ENCODE measurements around the gene LY86.
A peak's percentile ranks its signal among the peaks of the same experiment; 100 is the strongest.

Gene LY86

GRCh38 chr6:6629402-6629801 is 40.9 kb downstream of the LY86 start:
- Histone ChIP-seq H3K9me3 (ENCODE audit: control extremely low read depth in 1 of 5, control insufficient read depth in 4 of 5, insufficient read depth in 2 of 5, low read depth in 1 of 5, low read length in 4 of 5) (no peaks in the 10 kb centered on the region), H3K27ac (ENCODE audit: insufficient read depth in 1 of 2, low read depth in 1 of 2, low read length in 2 of 2, poor library complexity in 1 of 2, severe bottlenecking in 2 of 2) (no peak overlapping the region), H3K4me3 (ENCODE audit: control insufficient read depth in 1 of 7, extremely low read depth in 1 of 7, insufficient read depth in 4 of 7, low read depth in 2 of 7, low read length in 6 of 7) (no peak overlapping the region), H3K36me3 (ENCODE audit: control insufficient read depth in 4 of 4, insufficient read depth in 4 of 4, low read length in 3 of 4) (peaks cover 0 to 5% (median 0%) of the 10 kb centered on the region in 4 experiments), H3K4me1 (ENCODE audit: control extremely low read depth in 1 of 4, control insufficient read depth in 4 of 4, insufficient read depth in 4 of 4, low read length in 3 of 4) (peaks cover 0 to 22% (median 3%) of the 10 kb centered on the region in 4 experiments), H3K27me3 (replicated peaks in 2 of 5; ENCODE audit: control insufficient read depth in 4 of 5, insufficient read depth in 5 of 5, low read length in 4 of 5) (no peaks in the 10 kb centered on the region)
- WGBS (ENCODE audit: insufficient coverage) = 94% methylated on average over 2 of the region's 2 CpGs
- peak in 1 of 3 donors; percentile 34 for DNase-seq
- ChIA-PET CTCF (interaction anchor here (0.5 to 3.0 kb wide), 2 partner anchors 10 to 53 kb away, joined by 3 to 8 read pairs; no protein-coding TSS in a partner anchor), POLR2A (no interaction called here)

DNA sequence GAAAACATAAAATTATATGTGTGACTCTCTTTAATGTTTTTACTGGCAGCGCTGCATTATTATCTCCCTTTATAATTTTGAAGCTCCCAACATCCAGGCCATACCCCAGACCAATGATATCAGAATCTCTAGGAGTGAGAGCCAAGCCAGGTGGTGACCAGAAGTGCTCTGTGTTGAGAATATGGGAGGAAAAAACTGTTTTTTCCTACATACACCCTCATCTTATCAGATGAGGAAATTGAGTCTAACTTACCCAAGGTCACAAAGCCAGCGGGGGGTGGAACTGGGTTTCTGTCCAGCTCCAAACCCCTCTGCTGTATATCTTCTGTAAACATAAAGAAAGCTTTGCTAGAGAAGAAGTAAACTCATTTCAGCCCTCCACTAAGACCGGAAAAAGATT is 42.5 kb downstream of the LY86 start:
- H3K9me3 ChIP-seq (ENCODE audit: control extremely low read depth in 1 of 5, control insufficient read depth in 4 of 5, insufficient read depth in 2 of 5, low read depth in 1 of 5, low read length in 4 of 5) = no peaks in the 10 kb centered on the region
- CTCF ChIA-PET = interaction anchor here (3.0 kb wide), 1 partner anchor 11 kb away, joined by 8 read pairs; no protein-coding TSS in a partner anchor
- POLR2A ChIA-PET = no interaction called here
- DNase-seq = no peak
- no peak overlapping the region for H3K4me3 ChIP-seq (ENCODE audit: control insufficient read depth in 1 of 7, extremely low read depth in 1 of 7, insufficient read depth in 4 of 7, low read depth in 2 of 7, low read length in 6 of 7)
- peaks cover 0 to 5% (median 0%) of the 10 kb centered on the region in 4 experiments for H3K36me3 ChIP-seq (ENCODE audit: control insufficient read depth in 4 of 4, insufficient read depth in 4 of 4, low read length in 3 of 4)
- no peaks in the 10 kb centered on the region for H3K27me3 ChIP-seq (replicated peaks in 2 of 5; ENCODE audit: control insufficient read depth in 4 of 5, insufficient read depth in 5 of 5, low read length in 4 of 5)
- H3K27ac ChIP-seq (ENCODE audit: insufficient read depth in 1 of 2, low read depth in 1 of 2, low read length in 2 of 2, poor library complexity in 1 of 2, severe bottlenecking in 2 of 2) = no peak overlapping the region
- H3K4me1 ChIP-seq (ENCODE audit: control extremely low read depth in 1 of 4, control insufficient read depth in 4 of 4, insufficient read depth in 4 of 4, low read length in 3 of 4) = peaks cover 0 to 38% (median 8%) of the 10 kb centered on the region in 4 experiments
- WGBS (ENCODE audit: insufficient coverage) = no CpG with 5 or more reads among the region's 3 CpGs

- ChIA-PET CTCF (interaction anchor here (3.0 kb wide), 1 partner anchor 12 kb away, joined by 8 read pairs; no protein-coding TSS in a partner anchor), POLR2A (no interaction called here)
- Histone ChIP-seq H3K36me3 (ENCODE audit: control insufficient read depth in 4 of 4, insufficient read depth in 4 of 4, low read length in 3 of 4) (peaks cover 0 to 5% (median 0%) of the 10 kb centered on the region in 4 experiments), H3K27ac (ENCODE audit: insufficient read depth in 1 of 2, low read depth in 1 of 2, low read length in 2 of 2, poor library complexity in 1 of 2, severe bottlenecking in 2 of 2) (no peak overlapping the region), H3K4me1 (ENCODE audit: control extremely low read depth in 1 of 4, control insufficient read depth in 4 of 4, insufficient read depth in 4 of 4, low read length in 3 of 4) (peaks cover 4 to 44% (median 15%) of the 10 kb centered on the region in 4 experiments), H3K9me3 (ENCODE audit: control extremely low read depth in 1 of 5, control insufficient read depth in 4 of 5, insufficient read depth in 2 of 5, low read depth in 1 of 5, low read length in 4 of 5) (no peaks in the 10 kb centered on the region), H3K4me3 (ENCODE audit: control insufficient read depth in 1 of 7, extremely low read depth in 1 of 7, insufficient read depth in 4 of 7, low read depth in 2 of 7, low read length in 6 of 7) (no peak overlapping the region), H3K27me3 (replicated peaks in 2 of 5; ENCODE audit: control insufficient read depth in 4 of 5, insufficient read depth in 5 of 5, low read length in 4 of 5) (no peaks in the 10 kb centered on the region)
- WGBS (ENCODE audit: insufficient coverage) = 100% methylated on average over 2 of the region's 2 CpGs
- DNase-seq = no peak
These were observed 43.2 kb downstream of the LY86 start for GRCh38 chr6:6631534-6632276.

DNA sequence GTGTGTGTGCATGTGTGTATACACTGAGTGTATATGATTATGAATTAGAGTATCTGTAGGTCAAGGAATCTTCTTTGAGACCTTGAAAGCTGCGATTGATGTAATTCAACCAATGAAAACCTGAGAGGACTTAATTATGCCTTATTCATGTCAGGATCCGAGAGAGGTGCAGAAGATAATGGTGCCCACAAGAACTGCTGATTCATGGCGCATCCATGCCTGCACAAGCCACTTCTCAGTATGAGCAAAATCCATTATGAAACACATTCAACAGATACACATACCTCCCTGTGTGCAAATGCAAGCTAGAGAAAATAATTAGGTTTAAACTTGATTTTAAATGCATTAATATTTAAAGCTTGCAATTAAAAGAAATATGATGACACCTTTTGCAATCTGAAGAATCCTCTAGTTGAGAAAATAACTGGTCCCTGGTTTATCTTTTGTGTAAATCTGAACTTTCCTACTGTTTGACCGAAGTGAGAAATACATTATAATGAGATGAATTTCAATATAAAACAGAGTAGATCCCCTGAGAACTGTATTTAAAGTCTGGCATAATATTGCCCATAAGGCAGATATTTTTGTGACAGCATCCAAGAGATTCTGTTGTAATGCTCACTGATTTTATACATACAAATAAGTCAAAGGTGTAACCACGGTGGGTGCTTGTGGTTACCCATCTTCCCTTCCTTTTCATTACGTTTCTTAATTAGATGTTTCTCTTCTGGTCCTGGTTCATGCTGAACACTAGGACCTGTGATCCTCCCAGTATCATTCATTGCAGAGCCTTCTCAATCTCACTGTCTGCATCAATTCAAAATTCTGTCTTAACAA is 45.6 kb downstream of the LY86 start:
- Histone ChIP-seq H3K4me3 (ENCODE audit: control insufficient read depth in 1 of 7, extremely low read depth in 1 of 7, insufficient read depth in 4 of 7, low read depth in 2 of 7, low read length in 6 of 7) (no peak overlapping the region), H3K27ac (ENCODE audit: insufficient read depth in 1 of 2, low read depth in 1 of 2, low read length in 2 of 2, poor library complexity in 1 of 2, severe bottlenecking in 2 of 2) (no peak overlapping the region), H3K4me1 (ENCODE audit: control extremely low read depth in 1 of 4, control insufficient read depth in 4 of 4, insufficient read depth in 4 of 4, low read length in 3 of 4) (peaks cover 5 to 49% (median 18%) of the 10 kb centered on the region in 4 experiments), H3K9me3 (ENCODE audit: control extremely low read depth in 1 of 5, control insufficient read depth in 4 of 5, insufficient read depth in 2 of 5, low read depth in 1 of 5, low read length in 4 of 5) (no peaks in the 10 kb centered on the region), H3K27me3 (replicated peaks in 2 of 5; ENCODE audit: control insufficient read depth in 4 of 5, insufficient read depth in 5 of 5, low read length in 4 of 5) (no peaks in the 10 kb centered on the region), H3K36me3 (ENCODE audit: control insufficient read depth in 4 of 4, insufficient read depth in 4 of 4, low read length in 3 of 4) (no peaks in the 10 kb centered on the region)
- ChIA-PET POLR2A (no interaction called here), CTCF (no interaction called here)
- DNase-seq = no peak
- 50% methylated on average over 2 of the region's 6 CpGs for WGBS (ENCODE audit: insufficient coverage)

DNA sequence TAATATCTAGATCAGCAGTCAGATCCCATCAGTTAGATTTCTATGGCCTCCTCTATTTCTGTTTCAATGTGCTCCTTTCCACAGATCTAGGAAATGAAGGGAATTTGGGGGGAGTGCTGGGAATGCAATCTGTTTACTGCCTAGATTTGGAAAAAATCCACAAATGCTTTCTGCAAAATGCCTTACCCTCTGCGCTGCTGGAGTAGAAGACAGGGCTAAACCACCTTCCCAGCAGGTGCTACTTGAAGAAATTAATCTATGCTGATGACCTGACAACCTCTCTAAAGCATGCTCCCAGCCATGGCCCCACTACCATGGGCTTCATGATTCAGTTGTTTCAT is 46.2 kb downstream of the LY86 start:
- H3K27ac ChIP-seq (ENCODE audit: insufficient read depth in 1 of 2, low read depth in 1 of 2, low read length in 2 of 2, poor library complexity in 1 of 2, severe bottlenecking in 2 of 2) = no peak overlapping the region
- 100% methylated on average over 1 of the region's 1 CpG for WGBS (ENCODE audit: insufficient coverage)
- H3K4me1 ChIP-seq (ENCODE audit: control extremely low read depth in 1 of 4, control insufficient read depth in 4 of 4, insufficient read depth in 4 of 4, low read length in 3 of 4) = peaks cover 5 to 53% (median 18%) of the 10 kb centered on the region in 4 experiments
- ChIA-PET POLR2A (no interaction called here), CTCF (no interaction called here)
- no peaks in the 10 kb centered on the region for H3K36me3 ChIP-seq (ENCODE audit: control insufficient read depth in 4 of 4, insufficient read depth in 4 of 4, low read length in 3 of 4)
- DNase-seq = no peak
- H3K27me3 ChIP-seq (replicated peaks in 2 of 5; ENCODE audit: control insufficient read depth in 4 of 5, insufficient read depth in 5 of 5, low read length in 4 of 5) = no peaks in the 10 kb centered on the region
- no peak overlapping the region for H3K4me3 ChIP-seq (ENCODE audit: control insufficient read depth in 1 of 7, extremely low read depth in 1 of 7, insufficient read depth in 4 of 7, low read depth in 2 of 7, low read length in 6 of 7)
- H3K9me3 ChIP-seq (ENCODE audit: control extremely low read depth in 1 of 5, control insufficient read depth in 4 of 5, insufficient read depth in 2 of 5, low read depth in 1 of 5, low read length in 4 of 5) = no peaks in the 10 kb centered on the region

DNA sequence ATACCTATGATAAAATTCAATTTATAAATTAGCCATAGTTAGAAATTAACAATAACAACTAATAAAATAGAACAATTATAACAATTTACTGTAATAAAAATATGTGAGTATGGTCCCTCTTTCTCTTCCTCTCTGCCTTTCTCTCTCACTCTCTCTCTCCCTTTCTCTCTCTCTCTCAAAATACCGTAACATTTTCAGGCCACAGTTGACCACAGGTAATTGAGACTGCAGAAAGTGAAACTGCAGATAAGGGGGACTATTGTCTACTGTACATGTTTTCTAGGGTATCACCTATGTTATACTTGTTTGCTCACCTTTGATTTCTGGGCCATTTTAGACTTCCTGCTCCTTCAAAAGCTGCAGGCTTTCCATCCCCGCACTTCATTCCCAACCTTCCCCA is 46.8 kb downstream of the LY86 start:
- no peak for DNase-seq
- POLR2A ChIA-PET = no interaction called here
- Histone ChIP-seq H3K9me3 (ENCODE audit: control extremely low read depth in 1 of 5, control insufficient read depth in 4 of 5, insufficient read depth in 2 of 5, low read depth in 1 of 5, low read length in 4 of 5) (no peaks in the 10 kb centered on the region), H3K27me3 (replicated peaks in 2 of 5; ENCODE audit: control insufficient read depth in 4 of 5, insufficient read depth in 5 of 5, low read length in 4 of 5) (no peaks in the 10 kb centered on the region), H3K4me1 (ENCODE audit: control extremely low read depth in 1 of 4, control insufficient read depth in 4 of 4, insufficient read depth in 4 of 4, low read length in 3 of 4) (peaks cover 5 to 56% (median 18%) of the 10 kb centered on the region in 4 experiments), H3K4me3 (ENCODE audit: control insufficient read depth in 1 of 7, extremely low read depth in 1 of 7, insufficient read depth in 4 of 7, low read depth in 2 of 7, low read length in 6 of 7) (no peak overlapping the region), H3K27ac (ENCODE audit: insufficient read depth in 1 of 2, low read depth in 1 of 2, low read length in 2 of 2, poor library complexity in 1 of 2, severe bottlenecking in 2 of 2) (no peak overlapping the region), H3K36me3 (ENCODE audit: control insufficient read depth in 4 of 4, insufficient read depth in 4 of 4, low read length in 3 of 4) (no peaks in the 10 kb centered on the region)
- CTCF ChIA-PET = no interaction called here
- WGBS (ENCODE audit: insufficient coverage) = 100% methylated on average over 1 of the region's 2 CpGs

GRCh38 chr6:6635869-6636268 is 47.3 kb downstream of the LY86 start:
- no peaks in the 10 kb centered on the region for H3K9me3 ChIP-seq (ENCODE audit: control extremely low read depth in 1 of 5, control insufficient read depth in 4 of 5, insufficient read depth in 2 of 5, low read depth in 1 of 5, low read length in 4 of 5)
- no peaks in the 10 kb centered on the region for H3K27me3 ChIP-seq (replicated peaks in 2 of 5; ENCODE audit: control insufficient read depth in 4 of 5, insufficient read depth in 5 of 5, low read length in 4 of 5)
- 100% methylated on average over 3 of the region's 3 CpGs for WGBS (ENCODE audit: insufficient coverage)
- ChIA-PET POLR2A (no interaction called here), CTCF (no interaction called here)
- H3K4me1 ChIP-seq (ENCODE audit: control extremely low read depth in 1 of 4, control insufficient read depth in 4 of 4, insufficient read depth in 4 of 4, low read length in 3 of 4) = peaks cover 5 to 56% (median 18%) of the 10 kb centered on the region in 4 experiments
- H3K4me3 ChIP-seq (ENCODE audit: control insufficient read depth in 1 of 7, extremely low read depth in 1 of 7, insufficient read depth in 4 of 7, low read depth in 2 of 7, low read length in 6 of 7) = no peak overlapping the region
- H3K36me3 ChIP-seq (ENCODE audit: control insufficient read depth in 4 of 4, insufficient read depth in 4 of 4, low read length in 3 of 4) = no peaks in the 10 kb centered on the region
- H3K27ac ChIP-seq (ENCODE audit: insufficient read depth in 1 of 2, low read depth in 1 of 2, low read length in 2 of 2, poor library complexity in 1 of 2, severe bottlenecking in 2 of 2) = no peak overlapping the region
- no peak for DNase-seq

Data from common myeloid progenitor, CD34-positive (primary cell).